GM20431 (cell line): Measurements from ENCODE around the gene AP4B1.
"Not testable (repeated sequence)": the region's sequence is repeated elsewhere in the genome, so short reads cannot be mapped to it uniquely, and the experiment has no call there.

Experiments
- in situ Hi-C: fragments of 300-500 bp; cut with MseI, MboI; formaldehyde crosslinking; loops from one replicate; pipeline ENCODE4 v1.15.0; 2020; ENCODE audit warnings: low sequenced_read_pairs; ENCODE audit not compliant: unreplicated experiment

The AP4B1 gene

GRCh38 chr1:113904674-113905434 is at the start of gene AP4B1, which contains the start of gene DCLRE1B:
Gene AP4B1 (minus strand): TSS chr1:113904799. CDS start chr1:113904717, 82 bp downstream.
Gene DCLRE1B (plus strand): TSS chr1:113905326. CDS start chr1:113905587, 261 bp downstream.
- in situ Hi-C loops = loop anchor here (10.0 kb wide), 1 partner anchor 80 kb away; no protein-coding TSS in a partner anchor

DNA sequence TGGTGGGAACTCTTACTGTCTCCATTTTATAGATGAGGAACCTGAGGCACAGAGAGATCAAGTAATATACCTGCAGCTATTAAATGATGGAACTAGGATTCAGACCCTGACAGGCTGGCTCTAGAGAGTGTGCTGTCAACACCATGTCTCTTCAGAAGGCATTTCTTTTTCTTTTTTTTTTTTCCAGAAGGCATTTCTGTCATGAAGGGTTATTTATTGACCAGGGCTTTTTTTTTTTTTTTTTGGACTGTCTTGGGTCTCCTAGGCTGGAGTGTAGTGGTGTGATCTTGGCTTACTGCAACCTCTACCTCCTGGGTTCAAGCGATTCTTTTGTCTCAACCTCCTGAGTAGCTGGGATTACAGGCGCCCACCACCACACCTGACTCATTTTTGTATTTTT is 47.1 kb upstream of the AP4B1 start:
- in situ Hi-C loops = no loop called here

DNA sequence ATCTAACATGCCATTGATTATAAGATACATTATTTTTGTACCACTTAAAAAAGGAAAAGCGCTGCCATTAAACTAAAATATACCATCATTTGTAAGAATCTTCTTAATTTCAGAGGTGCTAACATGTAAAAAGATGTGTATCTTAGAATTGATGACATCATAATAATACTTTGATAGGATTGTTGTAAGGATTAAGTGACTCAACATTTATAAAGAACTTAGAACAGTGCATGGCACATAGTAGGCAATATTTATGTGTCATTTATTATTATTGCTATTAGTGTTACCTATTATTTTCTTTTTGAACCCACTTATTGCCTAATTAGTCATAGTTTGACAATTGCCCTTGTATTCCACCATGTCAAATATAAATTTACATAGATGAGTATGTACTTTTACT is 46.3 kb upstream of the AP4B1 start:
- in situ Hi-C loops = no loop called here

GRCh38 chr1:113949007-113949406 is 44.4 kb upstream of the AP4B1 start:
- in situ Hi-C loops = no loop called here

DNA sequence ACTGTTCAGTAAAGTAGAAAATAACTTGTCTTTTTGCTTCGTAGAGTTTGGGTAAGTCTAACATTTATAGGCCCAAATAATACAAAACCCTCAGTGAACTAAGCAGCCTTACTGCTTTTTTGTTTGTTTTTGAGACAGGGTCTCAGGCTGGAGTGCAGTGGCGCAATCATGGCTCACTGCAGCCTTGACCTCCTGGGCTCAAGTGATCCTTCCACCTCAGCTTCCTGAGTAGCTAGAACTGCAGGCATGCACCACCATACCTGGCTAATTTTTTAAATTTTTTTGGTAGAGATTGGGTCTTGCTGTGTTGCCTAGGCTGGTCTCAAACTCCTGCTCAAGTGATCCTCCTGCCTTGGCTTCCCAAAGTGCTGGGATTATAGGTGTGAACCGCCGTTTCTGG is 43.6 kb upstream of the AP4B1 start:
- in situ Hi-C loops = not testable (repeated sequence)

GRCh38 chr1:113947388-113948107 is 42.9 kb upstream of the AP4B1 start:
- in situ Hi-C loops = no loop called here

DNA sequence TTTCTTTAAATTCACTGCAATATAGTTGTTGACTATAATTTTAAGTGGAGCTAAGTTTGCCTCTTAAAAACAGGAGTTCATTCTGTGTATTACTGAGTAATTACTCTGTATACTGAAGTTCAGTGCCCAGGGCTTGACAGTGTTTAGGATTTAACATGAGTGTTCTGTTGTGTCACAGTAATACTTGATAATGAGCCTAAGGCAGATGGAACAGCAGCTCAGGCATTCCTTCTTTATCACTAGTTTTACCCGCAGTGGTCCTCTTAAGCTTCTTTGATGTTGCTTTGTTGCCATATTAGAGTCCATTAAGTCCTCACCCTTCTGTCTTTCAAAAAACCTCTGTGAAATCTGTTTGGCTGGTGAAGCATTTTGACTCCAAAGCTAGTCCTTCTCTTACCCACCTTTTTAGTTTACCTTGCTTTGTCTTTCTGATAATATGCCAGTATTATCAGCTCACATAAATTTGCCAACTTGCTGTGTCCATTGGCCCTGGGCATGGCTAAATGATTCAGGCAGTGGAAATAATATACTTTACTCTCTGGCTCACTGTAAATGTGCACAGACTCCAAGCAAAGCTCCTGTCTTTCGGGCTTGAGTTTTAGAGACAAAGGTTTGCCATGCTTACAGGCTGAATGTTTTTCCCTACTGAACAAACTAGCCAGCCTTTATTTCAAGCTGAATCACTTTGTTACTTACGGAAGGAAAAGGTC is 42.2 kb upstream of the AP4B1 start:
- in situ Hi-C loops = no loop called here

GRCh38 chr1:113946112-113946511 is 41.5 kb upstream of the AP4B1 start:
- in situ Hi-C loops = no loop called here

DNA sequence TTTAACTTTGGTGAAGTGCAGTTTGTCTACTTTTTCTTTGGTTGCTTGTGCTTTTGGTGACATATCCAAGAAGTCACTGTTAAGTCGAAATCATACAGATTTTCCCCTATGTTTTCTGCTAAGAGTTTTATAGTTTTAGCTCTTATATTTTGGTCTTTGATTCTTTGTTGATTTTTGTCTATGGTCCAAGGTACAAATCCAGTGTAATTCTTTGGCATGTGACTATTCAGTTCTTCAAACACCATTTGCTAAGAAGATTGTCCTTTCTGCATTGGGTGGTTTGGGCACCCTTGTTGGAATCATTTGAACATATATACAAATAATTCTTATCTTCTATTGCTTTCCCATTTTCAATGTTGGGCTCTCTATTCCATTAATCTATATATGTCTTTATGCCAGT is 40.7 kb upstream of the AP4B1 start:
- in situ Hi-C loops = no loop called here

GRCh38 chr1:113943028-113943811 is 38.6 kb upstream of the AP4B1 start:
- in situ Hi-C loops = no loop called here

DNA sequence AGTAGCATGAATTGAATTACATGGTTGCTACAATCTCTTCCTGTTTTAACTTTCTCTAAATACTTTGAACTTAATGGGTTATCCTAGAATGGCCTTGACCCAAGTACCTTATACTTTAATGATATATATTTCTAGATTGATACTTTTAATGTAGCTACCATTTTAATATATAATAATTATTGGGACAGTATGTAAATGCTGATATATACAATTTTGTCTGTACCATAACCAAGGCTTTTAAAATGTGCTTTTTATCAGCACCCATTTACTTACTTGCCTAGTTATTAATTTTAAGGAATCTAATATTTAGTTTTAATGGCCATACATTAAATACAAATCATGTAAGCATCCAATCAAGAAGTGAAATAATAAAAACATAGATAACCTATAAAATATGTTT is 37.9 kb upstream of the AP4B1 start:
- in situ Hi-C loops = no loop called here

GRCh38 chr1:113941245-113941559 is 36.6 kb upstream of the AP4B1 start:
- in situ Hi-C loops = no loop called here

DNA sequence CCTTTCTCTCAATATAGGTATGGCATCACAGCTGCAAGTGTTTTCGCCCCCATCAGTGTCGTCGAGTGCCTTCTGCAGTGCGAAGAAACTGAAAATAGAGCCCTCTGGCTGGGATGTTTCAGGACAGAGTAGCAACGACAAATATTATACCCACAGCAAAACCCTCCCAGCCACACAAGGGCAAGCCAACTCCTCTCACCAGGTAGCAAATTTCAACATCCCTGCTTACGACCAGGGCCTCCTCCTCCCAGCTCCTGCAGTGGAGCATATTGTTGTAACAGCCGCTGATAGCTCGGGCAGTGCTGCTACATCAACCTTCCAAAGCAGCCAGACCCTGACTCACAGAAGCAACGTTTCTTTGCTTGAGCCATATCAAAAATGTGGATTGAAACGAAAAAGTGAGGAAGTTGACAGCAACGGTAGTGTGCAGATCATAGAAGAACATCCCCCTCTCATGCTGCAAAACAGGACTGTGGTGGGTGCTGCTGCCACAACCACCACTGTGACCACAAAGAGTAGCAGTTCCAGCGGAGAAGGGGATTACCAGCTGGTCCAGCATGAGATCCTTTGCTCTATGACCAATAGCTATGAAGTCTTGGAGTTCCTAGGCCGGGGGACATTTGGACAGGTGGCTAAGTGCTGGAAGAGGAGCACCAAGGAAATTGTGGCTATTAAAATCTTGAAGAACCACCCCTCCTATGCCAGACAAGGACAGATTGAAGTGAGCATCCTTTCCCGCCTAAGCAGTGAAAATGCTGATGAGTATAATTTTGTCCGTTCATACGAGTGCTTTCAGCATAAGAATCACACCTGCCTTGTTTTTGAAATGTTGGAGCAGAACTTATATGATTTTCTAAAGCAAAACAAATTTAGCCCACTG is 36.0 kb upstream of the AP4B1 start:
- in situ Hi-C loops = no loop called here

- in situ Hi-C loops = no loop called here
Measured at GRCh38 chr1:113938192-113938591, 33.6 kb upstream of the AP4B1 start.

DNA sequence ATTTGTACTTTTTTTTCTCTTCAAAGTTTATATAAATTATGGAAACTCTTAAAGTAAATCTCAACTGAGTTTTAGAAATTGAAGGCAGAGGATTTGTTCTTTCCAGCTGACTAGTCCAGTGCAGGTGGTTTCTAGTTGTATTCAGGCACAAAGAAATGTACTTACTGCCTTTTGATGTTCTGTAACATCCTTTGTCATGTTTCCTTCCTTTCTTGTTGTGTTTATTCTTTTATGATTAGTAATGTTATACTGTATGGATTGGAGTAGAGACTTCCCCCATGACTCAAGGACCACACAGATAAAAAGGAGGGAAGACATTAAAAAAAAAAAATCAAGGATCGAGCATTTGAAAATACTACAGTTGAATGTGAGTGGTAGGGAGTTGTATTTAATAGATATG is 32.5 kb upstream of the AP4B1 start:
- in situ Hi-C loops = no loop called here

GRCh38 chr1:113935970-113936369 is 31.4 kb upstream of the AP4B1 start:
- in situ Hi-C loops = no loop called here

- in situ Hi-C loops = no loop called here
Measured at GRCh38 chr1:113935176-113935575, 30.6 kb upstream of the AP4B1 start.

DNA sequence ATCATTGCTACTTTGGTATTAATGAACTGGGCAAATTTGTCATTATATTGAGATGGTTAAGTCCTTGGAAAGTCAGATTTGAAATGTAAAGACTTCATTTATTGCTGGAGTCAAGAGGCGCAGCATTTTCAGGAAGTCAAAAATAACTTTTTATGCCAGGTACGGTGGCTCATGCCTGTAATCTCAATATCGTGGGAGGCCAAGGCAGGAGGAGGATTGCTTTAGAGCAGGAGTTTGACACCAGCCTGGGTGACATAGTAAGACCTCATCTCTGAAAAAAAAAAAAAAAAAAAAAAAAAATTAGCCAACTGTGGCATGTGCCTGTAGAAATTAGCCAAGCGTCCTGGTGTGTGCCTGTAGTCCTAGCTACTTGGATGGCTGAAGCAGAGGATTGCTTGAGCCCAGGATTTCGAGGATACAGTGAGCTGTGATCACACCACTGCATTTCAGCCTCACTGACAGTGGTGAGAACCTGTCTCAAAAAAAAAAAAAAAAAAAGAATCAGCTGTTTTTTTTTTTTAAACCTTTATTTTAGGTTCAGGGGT is 30.0 kb upstream of the AP4B1 start:
- in situ Hi-C loops = no loop called here

DNA sequence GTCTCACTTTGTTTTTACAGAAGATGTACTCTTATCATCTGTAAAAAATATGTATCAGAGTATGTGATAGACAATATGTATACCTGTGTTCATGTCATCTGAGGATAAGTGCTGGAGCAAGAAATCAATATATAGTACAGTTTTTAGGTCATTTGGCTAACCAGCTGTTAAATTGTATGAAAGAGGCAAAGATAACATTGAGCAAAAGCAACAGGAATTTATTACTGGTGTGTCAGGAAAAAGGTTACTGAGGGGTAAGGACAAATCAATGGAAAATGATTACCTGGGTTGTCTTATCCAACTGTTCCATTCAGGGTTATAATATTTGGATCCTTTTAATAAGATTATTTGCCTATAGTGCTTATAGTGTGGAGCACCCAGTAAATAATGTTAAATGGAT is 29.4 kb upstream of the AP4B1 start:
- in situ Hi-C loops = no loop called here
